ENCODE results near the gene ASNSD1.
"Not testable (repeated sequence)": the region's sequence is repeated elsewhere in the genome, so short reads cannot be mapped to it uniquely, and the experiment has no call there.

The ASNSD1 gene

DNA sequence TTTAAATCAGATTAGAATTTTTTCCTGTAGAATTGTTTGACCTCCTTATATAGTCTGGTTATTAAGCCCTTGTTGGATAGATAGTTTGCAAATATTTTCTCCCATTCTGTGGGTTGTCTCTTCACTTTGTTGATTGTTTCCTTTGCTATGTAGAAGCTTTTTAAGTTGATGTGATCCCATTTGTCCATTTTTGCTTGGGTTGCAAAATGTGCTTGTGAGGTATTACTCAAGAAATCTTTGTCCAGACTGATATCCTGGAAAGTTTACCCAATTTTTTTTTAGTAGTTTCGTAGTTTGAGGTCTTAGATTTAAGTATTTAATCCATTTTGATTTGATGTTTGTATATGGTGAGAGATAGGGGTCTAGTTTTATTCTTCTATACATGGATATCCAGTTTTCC, 26.5 kb downstream of the ASNSD1 start:
- not testable (repeated sequence) for DNase-seq (ENCODE audit: low read depth)

DNA sequence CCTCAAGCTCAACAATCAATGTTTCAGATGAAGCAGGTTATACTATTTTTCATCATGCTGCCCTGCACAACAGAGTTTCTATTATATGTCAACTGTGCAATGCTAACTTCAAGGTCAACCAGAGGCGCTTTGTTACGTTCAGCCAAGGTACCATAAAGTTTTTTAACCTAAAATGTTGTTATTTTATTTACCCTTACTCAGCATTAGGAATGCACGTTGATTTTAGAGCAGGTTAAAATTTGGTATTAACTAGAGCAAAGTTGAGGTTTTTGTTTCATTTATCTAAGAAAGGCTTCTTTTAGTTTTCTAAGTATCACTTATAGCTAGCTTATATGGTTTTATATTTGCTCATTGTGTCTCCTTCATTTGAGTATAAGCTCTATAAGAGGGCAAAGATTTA, 35.0 kb downstream of the ASNSD1 start:
- no peak for DNase-seq (ENCODE audit: low read depth)

DNA sequence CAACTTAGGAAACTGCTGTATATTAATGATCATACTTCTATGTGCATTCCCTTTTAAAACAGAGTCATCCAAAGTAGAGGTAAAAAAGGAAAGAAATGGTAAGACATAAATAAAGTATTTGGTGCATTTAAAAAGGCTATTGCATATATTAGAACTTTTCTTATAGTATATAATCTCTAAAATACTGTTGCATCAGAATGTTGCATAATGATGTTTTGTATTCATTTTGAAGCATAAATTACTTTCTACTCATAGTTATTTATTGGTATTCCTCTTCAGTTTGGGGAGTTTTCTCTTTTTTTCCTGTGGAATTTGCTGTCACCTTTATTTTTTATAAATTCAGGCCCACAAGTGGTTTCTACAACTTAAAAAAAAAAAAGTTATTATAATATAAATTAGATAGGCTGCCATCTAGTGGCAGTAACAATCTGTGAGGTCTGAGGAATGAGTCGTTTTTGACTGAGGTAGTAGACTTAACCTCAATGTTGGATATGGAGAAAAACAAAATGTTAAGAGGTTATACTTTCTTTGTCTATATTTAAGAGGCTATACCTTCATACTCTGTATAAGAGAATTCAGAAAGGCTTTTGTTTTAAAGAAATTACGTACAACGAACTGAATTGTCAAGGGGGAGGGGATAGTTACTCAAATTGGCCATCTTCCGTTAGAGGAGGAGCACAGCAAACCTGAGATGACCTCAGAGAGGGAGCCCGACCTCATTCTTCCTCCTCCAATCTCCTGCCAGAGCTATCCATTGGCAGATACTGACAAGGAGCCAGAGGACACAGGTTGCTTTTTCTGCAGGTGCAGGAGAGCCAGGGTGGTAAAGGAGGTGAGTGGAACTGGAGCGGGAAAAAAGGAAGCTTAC, 37.0 kb downstream of the ASNSD1 start:
- peak; percentile 60 for DNase-seq (ENCODE audit: low read depth)

DNA sequence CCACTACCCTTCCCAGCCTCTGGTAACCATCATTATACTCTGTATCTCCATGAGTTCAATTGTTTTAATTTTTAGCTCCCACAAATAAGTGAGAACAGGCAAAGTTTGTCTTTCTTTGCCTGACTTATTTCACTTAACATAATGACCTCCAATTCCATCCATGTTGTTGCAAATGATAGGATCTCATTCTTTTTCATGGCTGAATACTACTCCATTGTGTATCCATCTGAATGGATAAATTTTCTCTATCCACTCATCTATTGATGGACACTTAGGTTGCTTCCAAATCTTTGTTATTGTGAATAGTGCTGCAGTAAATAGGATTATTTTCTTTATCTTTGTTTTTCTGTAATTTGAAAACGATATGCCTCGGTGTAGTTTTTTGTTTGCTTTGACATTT, 39.4 kb downstream of the ASNSD1 start:
- no peak for DNase-seq (ENCODE audit: low read depth)

DNA sequence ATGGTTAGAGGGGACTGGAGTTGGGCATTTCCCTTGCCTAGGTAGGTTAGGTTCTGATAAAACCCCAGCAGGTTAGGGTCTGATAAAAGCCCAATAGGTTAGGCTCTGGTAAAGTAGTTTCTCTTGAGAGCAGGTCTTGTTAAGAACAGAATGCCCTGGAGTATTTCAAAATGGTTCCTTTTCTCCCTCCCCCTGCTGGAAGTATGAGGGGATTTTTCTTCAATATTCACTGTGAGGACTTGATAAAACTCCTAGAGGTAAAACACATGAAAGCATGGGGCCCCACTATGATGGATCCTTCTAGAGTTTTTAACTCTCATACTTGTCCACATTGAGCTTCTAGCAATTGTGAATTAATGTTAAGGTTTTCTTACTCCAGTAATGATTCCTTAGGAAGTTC, 40.8 kb downstream of the ASNSD1 start:
- no peak for DNase-seq (ENCODE audit: low read depth)

DNA sequence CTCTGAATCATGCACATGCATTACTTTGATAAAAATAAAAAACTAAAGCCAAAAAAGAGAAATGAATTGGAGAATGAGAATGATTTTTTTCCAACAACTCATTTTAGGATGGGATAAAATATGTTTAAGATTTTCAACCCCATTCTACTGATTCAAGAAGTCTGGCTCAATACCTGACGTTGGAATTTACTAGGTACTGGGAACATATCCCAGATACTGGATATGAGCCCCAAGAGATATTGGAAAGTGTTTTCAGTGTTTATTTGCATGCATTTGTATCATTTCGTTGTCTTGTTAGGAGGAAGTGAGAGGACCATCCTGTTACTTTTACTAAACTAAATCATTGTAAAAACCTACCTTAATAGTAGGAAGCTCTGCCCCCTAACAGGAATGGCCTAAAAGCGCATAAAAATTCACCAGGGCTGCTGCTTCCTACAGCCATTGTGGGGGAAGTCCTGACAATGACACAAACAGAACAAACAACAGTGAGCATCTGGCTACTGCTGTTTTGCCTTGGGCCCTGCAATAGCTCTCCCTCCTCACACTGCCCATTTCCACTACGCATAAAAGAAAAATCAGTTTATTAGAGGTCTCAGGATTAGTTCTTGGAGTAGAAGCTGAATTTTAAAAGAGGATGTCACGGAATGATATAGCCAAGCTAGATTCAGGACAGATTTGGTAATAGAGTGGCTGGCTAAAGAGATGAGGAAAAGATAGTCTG, 48.4 kb downstream of the ASNSD1 start:
- DNase-seq (ENCODE audit: low read depth) = no peak

DNA sequence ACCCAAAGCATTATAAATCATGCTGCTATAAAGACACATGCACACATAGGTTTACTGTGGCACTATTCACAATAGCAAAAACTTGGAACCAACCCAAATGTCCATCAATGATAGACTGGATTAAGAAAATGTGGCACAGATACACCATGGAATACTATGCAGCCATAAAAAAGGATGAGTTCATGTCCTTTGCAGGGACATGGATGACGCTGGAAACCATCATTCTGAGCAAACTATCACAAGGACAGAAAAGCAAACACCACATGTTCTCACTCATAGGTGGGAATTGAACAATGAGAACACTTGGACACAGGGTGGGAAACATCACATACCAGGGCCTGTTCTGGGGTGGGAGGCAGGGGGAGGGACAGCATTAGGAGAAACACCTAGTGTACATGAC, 56.3 kb downstream of the ASNSD1 start:
- not testable (repeated sequence) for DNase-seq (ENCODE audit: low read depth)

DNA sequence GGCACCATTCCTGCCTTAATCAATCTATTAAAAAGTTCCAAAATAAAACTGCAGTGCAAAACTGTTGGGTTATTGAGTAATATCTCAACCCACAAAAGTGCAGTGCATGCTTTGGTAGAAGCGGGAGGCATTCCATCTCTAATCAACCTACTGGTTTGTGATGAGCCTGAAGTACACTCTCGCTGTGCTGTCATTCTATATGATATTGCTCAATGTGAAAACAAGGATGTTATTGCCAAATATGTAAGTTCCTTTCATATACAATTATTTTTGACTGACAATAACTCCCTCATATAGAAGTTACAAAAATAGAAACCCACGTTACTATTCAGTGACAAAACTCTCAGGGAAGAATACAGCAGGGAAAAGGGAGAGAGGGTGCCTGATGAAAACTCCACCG, 58.3 kb downstream of the ASNSD1 start:
- DNase-seq (ENCODE audit: low read depth) = no peak

Data from EH (cell line).